HepG2 (cell line): ENCODE data around the gene DCPS. TPM values are rescaled to one million over a fixed set of nuclear protein-coding genes. Genes with fewer than 3 reads are reported as not detected.

Experiments
- ATAC-seq: fragments of 200-7000 bp; cut with Tn5 transposase; 3 replicates; pipeline ENCODE4 v1.9.1; 2020; ENCODE audit warnings: mild to moderate bottlenecking, moderate library complexity
- BruUV-seq: library from RNA; stranded (reverse); fragments of 400-500 nt; replicated peaks from 2 replicates; lab custom pipeline; 2021; lab: Mats Ljungman, UMichigan
- CTCF ChIA-PET: fragments of 300-600 bp; formaldehyde crosslinking; extraction: SDS; loops from one replicate; lab custom pipeline; 2021; ENCODE audit warnings: low total read pairs, inconsistent platforms, low intra/inter-chr PET ratio; lab: Yijun Ruan, JAX
- POLR2A ChIA-PET: fragments of 350-600 bp; sonication (Branson Sonifier 250); formaldehyde crosslinking; loops from one replicate; lab custom pipeline; 2020; ENCODE audit warnings: antibody characterized with exemption, inconsistent platforms; lab: Yijun Ruan, JAX
- DNase-seq: peaks from one replicate; pipeline ENCODE4 v3.0.0-alpha.2; 2015; ENCODE audit warnings: low spot score
- FAIRE-seq: peaks from 3 replicates; lab custom pipeline; 2011; peaks lifted over from hg19 to GRCh38; lab: Jason Lieb, UNC
- H2AFZ ChIP-seq: one replicate; pipeline ENCODE4 v1.6.1; 2011; ENCODE audit warnings: low read length, inconsistent platforms
- H3K27ac ChIP-seq: fragments of 300-600 bp; 3 replicates; pipeline ENCODE4 v1.8.0; 2011; ENCODE audit warnings: mixed run types, mild to moderate bottlenecking, mixed read lengths, low read length, inconsistent platforms; ENCODE audit not compliant: insufficient read depth; ENCODE audit errors: extremely low read length
- H3K27me3 ChIP-seq, 2 experiments: fragments of 200-600 bp in 1 of 2; 2 replicates in 1 of 2; 3 replicates in 1 of 2; pipeline versions ENCODE4 v1.6.0 to v1.8.0; 2011; ENCODE audit warnings: low read length in 2 of 2, mild to moderate bottlenecking in 2 of 2, moderate library complexity in 2 of 2, inconsistent platforms in 1 of 2; ENCODE audit not compliant: insufficient read depth in 2 of 2, control insufficient read depth in 1 of 2
- H3K36me3 ChIP-seq, 2 experiments: fragments of 200-600 bp in 1 of 2; replicated peaks in 1 of 2; 2 replicates in 1 of 2; 3 replicates in 1 of 2; pipeline versions ENCODE4 v1.5.1 to v1.8.0; 2011; ENCODE audit warnings: low read length in 2 of 2, inconsistent platforms in 1 of 2; ENCODE audit not compliant: insufficient read depth in 2 of 2, control insufficient read depth in 1 of 2
- H3K4me1 ChIP-seq: 2 replicates; pipeline ENCODE4 v1.5.1; 2012; ENCODE audit warnings: low read length, inconsistent platforms; ENCODE audit not compliant: insufficient read depth
- H3K4me2 ChIP-seq: 2 replicates; pipeline ENCODE4 v1.6.0; 2011; ENCODE audit warnings: low read depth, low read length, inconsistent platforms
- H3K4me3 ChIP-seq, 3 experiments: fragments of 200-600 bp in 1 of 3; sonication (generic), shearing (Covaris generic) in 1 of 3; replicated peaks in 1 of 3; 2 replicates each; pipeline ENCODE4 v1.5.1; 2011 to 2016; ENCODE audit warnings: low read length in 3 of 3, inconsistent platforms in 2 of 3, low read depth in 2 of 3, mild to moderate bottlenecking in 2 of 3, control low read depth in 1 of 3, mixed read lengths in 1 of 3; ENCODE audit not compliant: insufficient read depth in 1 of 3
- H3K79me2 ChIP-seq: one replicate; pipeline ENCODE4 v1.6.1; 2011; ENCODE audit warnings: low read length, inconsistent platforms; ENCODE audit not compliant: insufficient read depth
- H3K9ac ChIP-seq: 2 replicates; pipeline ENCODE4 v1.6.0; 2011; ENCODE audit warnings: mild to moderate bottlenecking, low read depth, low read length, inconsistent platforms; ENCODE audit not compliant: insufficient read depth
- H3K9me3 ChIP-seq: 2 replicates; pipeline ENCODE4 v1.5.1; 2012; ENCODE audit warnings: mild to moderate bottlenecking, low read length
- H4K20me1 ChIP-seq: 2 replicates; pipeline ENCODE4 v1.6.0; 2011; ENCODE audit warnings: inconsistent platforms, mild to moderate bottlenecking, low read length, moderate library complexity; ENCODE audit not compliant: insufficient read depth
- AGO2 ChIP-seq: fragments of 200-400 bp; formaldehyde crosslinking; optimal IDR thresholded peaks from 2 replicates; pipeline ENCODE3; 2017; ENCODE audit warnings: mild to moderate bottlenecking, low read depth, low read length, moderate library complexity
- CEBPG ChIP-seq: IDR thresholded peaks from 2 replicates; pipeline ENCODE4 v1.6.1; 2016
- CTCF ChIP-seq: sonication (generic); formaldehyde crosslinking; IDR thresholded peaks from 2 replicates; pipeline ENCODE4 v1.5.0; 2020; ENCODE audit warnings: mild to moderate bottlenecking, missing genetic modification reagents, moderate library complexity
- E2F5 ChIP-seq: sonication (generic); formaldehyde crosslinking; conservative IDR thresholded peaks from 2 replicates; pipeline ENCODE4 v1.4.0; 2020; ENCODE audit warnings: missing genetic modification reagents
- PLSCR1 ChIP-seq: sonication (generic); formaldehyde crosslinking; IDR thresholded peaks from 2 replicates; pipeline ENCODE4 v1.5.0; 2020; ENCODE audit warnings: missing genetic modification reagents, mild to moderate bottlenecking, borderline replicate concordance
- POLR2A ChIP-seq, 2 experiments: IDR thresholded peaks; 2 replicates each; pipeline ENCODE4 v1.6.1; 2011; ENCODE audit warnings: low read depth in 2 of 2, low read length in 2 of 2, mild to moderate bottlenecking in 1 of 2, moderate library complexity in 1 of 2; ENCODE audit not compliant: insufficient read depth in 1 of 2
- POLR2AphosphoS5 ChIP-seq: IDR thresholded peaks from 2 replicates; pipeline ENCODE4 v1.6.1; 2012; ENCODE audit warnings: low read depth, low read length
- POLR2G ChIP-seq: fragments of 200-400 bp; formaldehyde crosslinking; IDR thresholded peaks from 2 replicates; pipeline ENCODE4 v1.6.1; 2018; ENCODE audit warnings: mild to moderate bottlenecking, low read depth, low read length, moderate library complexity
- RBFOX2 ChIP-seq: fragments of 200-400 bp; formaldehyde crosslinking; IDR thresholded peaks from 2 replicates; pipeline ENCODE4 v1.6.1; 2017; ENCODE audit warnings: low read depth, mild to moderate bottlenecking, low read length
- SMC3 ChIP-seq: IDR thresholded peaks from 2 replicates; pipeline ENCODE4 v1.6.1; 2011; ENCODE audit warnings: low read length, improper control_type of control experiment
- STAG1 ChIP-seq: sonication (generic); formaldehyde crosslinking; IDR thresholded peaks from 2 replicates; pipeline ENCODE4 v1.4.0; 2020; ENCODE audit warnings: missing genetic modification reagents
- THAP11 ChIP-seq: IDR thresholded peaks from 2 replicates; pipeline ENCODE4 v1.6.1; 2016; ENCODE audit warnings: missing biosample characterization, missing genetic modification reagents
- ZNF672 ChIP-seq: sonication (generic); formaldehyde crosslinking; IDR thresholded peaks from 2 replicates; pipeline ENCODE4 v1.8.1; 2022; ENCODE audit warnings: missing genetic modification reagents
- ZNF790 ChIP-seq: sonication (generic); formaldehyde crosslinking; IDR thresholded peaks from 2 replicates; pipeline ENCODE4 v1.8.0; 2022; ENCODE audit warnings: missing genetic modification reagents, mild to moderate bottlenecking, borderline replicate concordance
- WGBS: methylation state at CpG from one replicate; pipeline ENCODE4 v1.1.6; 2017; ENCODE audit warnings: low lambda C conversion rate; 5-methylcytosine and 5-hydroxymethylcytosine counted together
- in situ Hi-C: cut with HindIII; loops from 2 replicates; pipeline ENCODE4 v1.10.0; 2017; ENCODE audit warnings: low pct_unique_long_range_greater_than_20kb; ENCODE audit not compliant: extremely low pct_ligation_motif_present
- intact Hi-C: fragments of 100-400 bp; cut with micrococcal nuclease; formaldehyde crosslinking; loops from one replicate; pipeline ENCODE4 v1.10.0; 2022; ENCODE audit not compliant: unreplicated experiment
- polyA plus RNA-seq, 8 experiments: library from polyadenylated mRNA; depleted of rRNA in 3 of 8; stranded (reverse) in 7 of 8; unstranded in 1 of 8; fragments of >200 nt; fragmentation: Illumina TruSeq in 4 of 8; extraction: Trizol in 4 of 8; gene quantifications; 2 replicates each; pipeline versions ENCODE4 v1.2.1 to v1.2.3, GENCODE V29; 2011 to 2016; ENCODE audit warnings: low read depth in 4 of 8, missing spikeins in 1 of 8, mixed read lengths in 1 of 8; ENCODE audit not compliant: insufficient read depth in 1 of 8
- total RNA-seq, 5 experiments: library from RNA; depleted of rRNA; stranded (reverse); fragments of >200 nt; fragmentation: Illumina TruSeq; extraction: Trizol; gene quantifications; 2 replicates each; pipeline ENCODE4 v1.2.3, GENCODE V29; 2016; ENCODE audit warnings: low read depth in 1 of 5
- TF ChIP-seq, protein P1 (sequence below): sonication (generic); formaldehyde crosslinking; IDR thresholded peaks from 2 replicates; pipeline ENCODE4 v1.4.0; 2020; ENCODE audit warnings: mild to moderate bottlenecking, missing genetic modification reagents, borderline replicate concordance

The DCPS gene
- total and polyA plus RNA-seq, 2 of the 13 experiments (the other 11 are each of a cell fraction or from before 2014, with no cell fraction given): 21.9 to 22.5 TPM

GRCh38 chr11:126263489-126263888 lies 40.4 kb upstream of the DCPS start:
- peaks cover 40 to 59% of the 10 kb centered on the region in 2 experiments for H3K36me3 ChIP-seq
- 96% methylated on average over 5 of the region's 6 CpGs for WGBS
- CTCF ChIA-PET: no interaction called here

GRCh38 chr11:126265811-126266210 lies 38.0 kb upstream of the DCPS start:
- no TSS peak for BruUV-seq
- FAIRE-seq (no peak), ATAC-seq (no peak), DNase-seq (no peak)
- ChIA-PET CTCF (no interaction called here), POLR2A (interaction anchor here (0.8 kb wide), 1 partner anchor 38 kb away, joined by 3 read pairs; the partner anchor contains the start of gene DCPS)
- intact Hi-C loops: no loop called here
- TF ChIP-seq STAG1 (CRISPR knock-in tag): peak; percentile 25; the same call in 1 of the 2 replicates
- peak; percentile 5; the same call in 1 of the 2 replicates for TF ChIP-seq SMC3
- TF ChIP-seq ZNF672 (CRISPR knock-in tag): no peak
- TF ChIP-seq CTCF: peak; percentile 32; the same call in 1 of the 2 replicates
- TF ChIP-seq, protein P1, sequence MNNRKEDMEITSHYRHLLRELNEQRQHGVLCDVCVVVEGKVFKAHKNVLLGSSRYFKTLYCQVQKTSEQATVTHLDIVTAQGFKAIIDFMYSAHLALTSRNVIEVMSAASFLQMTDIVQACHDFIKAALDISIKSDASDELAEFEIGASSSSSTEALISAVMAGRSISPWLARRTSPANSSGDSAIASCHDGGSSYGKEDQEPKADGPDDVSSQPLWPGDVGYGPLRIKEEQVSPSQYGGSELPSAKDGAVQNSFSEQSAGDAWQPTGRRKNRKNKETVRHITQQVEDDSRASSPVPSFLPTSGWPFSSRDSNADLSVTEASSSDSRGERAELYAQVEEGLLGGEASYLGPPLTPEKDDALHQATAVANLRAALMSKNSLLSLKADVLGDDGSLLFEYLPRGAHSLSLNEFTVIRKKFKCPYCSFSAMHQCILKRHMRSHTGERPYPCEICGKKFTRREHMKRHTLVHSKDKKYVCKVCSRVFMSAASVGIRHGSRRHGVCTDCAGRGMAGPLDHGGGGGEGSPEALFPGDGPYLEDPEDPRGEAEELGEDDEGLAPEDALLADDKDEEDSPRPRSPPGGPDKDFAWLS (CRISPR knock-in tag): no peak
- peak in 1 of 2 experiments; percentile 14; a peak in 1 of 4 replicates for TF ChIP-seq POLR2A (IDR thresholded peaks at IDR 0.05; ENCODE audit: insufficient read depth in 1 of 2, low read depth in 2 of 2, low read length in 2 of 2)
- no peak for TF ChIP-seq PLSCR1
- TF ChIP-seq THAP11 (CRISPR knock-in tag): no peak
- no peak for TF ChIP-seq E2F5 (CRISPR knock-in tag)
- TF ChIP-seq POLR2AphosphoS5: peak; percentile 29; the same call in 1 of the 2 replicates
- no peak for TF ChIP-seq CEBPG (CRISPR knock-in tag)
- no peaks in the 10 kb centered on the region for H4K20me1 ChIP-seq
- H3K27me3 ChIP-seq: no peaks in the 10 kb centered on the region; a peak in 1 of 5 replicates
- H3K79me2 ChIP-seq: peaks cover 37% of the 10 kb centered on the region
- H3K4me2 ChIP-seq: no peak overlapping the region
- H3K4me3 ChIP-seq: no peak overlapping the region
- 90% methylated on average over 8 of the region's 8 CpGs for WGBS
- H3K9ac ChIP-seq: no peak overlapping the region
- in situ Hi-C loops: no loop called here
- peaks cover 40 to 58% of the 10 kb centered on the region in 2 experiments for H3K36me3 ChIP-seq
- H3K27ac ChIP-seq: no peak overlapping the region
- no peaks in the 10 kb centered on the region for H3K9me3 ChIP-seq
- peaks cover 29% of the 10 kb centered on the region for H3K4me1 ChIP-seq
- H2AFZ ChIP-seq: no peak overlapping the region

More at GRCh38 chr11:126263489-126263888, 40.4 kb upstream of the DCPS start:
- Histone ChIP-seq H3K4me1 (peaks cover 16% of the 10 kb centered on the region), H3K4me3 (no peak overlapping the region), H3K9ac (no peak overlapping the region), H3K27ac (no peak overlapping the region), H3K27me3 (no peaks in the 10 kb centered on the region; a peak in 1 of 5 replicates), H3K9me3 (no peaks in the 10 kb centered on the region), H2AFZ (no peak overlapping the region), H3K4me2 (no peak overlapping the region), H3K79me2 (peaks cover 17% of the 10 kb centered on the region), H4K20me1 (no peaks in the 10 kb centered on the region)
- no peak for ATAC-seq
- in situ Hi-C loops: no loop called here
- no TSS peak for BruUV-seq
- POLR2A ChIA-PET: no interaction called here
- no peak for DNase-seq
- TF ChIP-seq RBFOX2 (peak; percentile 31; the same call in 1 of the 2 replicates), POLR2G (0 out of 2 replicates have a peak, but pooled peaks have one; percentile 10), AGO2 (peak; percentile 19), ZNF790 (no peak)
- intact Hi-C loops: no loop called here
- no peak for FAIRE-seq
